Stimulated activated effector memory CD8-positive, alpha-beta T cell treated with anti-CD3 and anti-CD28 coated beads, Interleukin-12 subunit alpha, Interleukin-12 subunit beta, amount 100 ng/mL, for 72 hours (primary cell): ENCODE measurements around the gene TRIM26.
A peak's percentile ranks its signal among the peaks of the same experiment; 100 is the strongest.

Experiments used
- ATAC-seq: fragments of 150-1000 bp; cut with Tn5 transposase; 2 replicates; pipeline ENCODE4 v1.10.0; 2021
- DNase-seq, 2 donors: peaks; one replicate each; pipeline ENCODE4 v3.0.0; 2021 to 2022; ENCODE audit warnings: low spot score in 2 of 2
- H3K27ac Mint-ChIP-seq: one replicate; pipeline ENCODE4 v1.8.0; 2022; ENCODE audit warnings: mild to moderate bottlenecking, mixed read lengths
- H3K36me3 Mint-ChIP-seq: one replicate; pipeline ENCODE4 v1.8.0; 2022; ENCODE audit warnings: mild to moderate bottlenecking, mixed read lengths
- H3K4me1 Mint-ChIP-seq: one replicate; pipeline ENCODE4 v1.8.0; 2022; ENCODE audit warnings: mixed read lengths
- H3K4me3 Mint-ChIP-seq: one replicate; pipeline ENCODE4 v1.8.0; 2022; ENCODE audit warnings: mild to moderate bottlenecking, mixed read lengths
- H3K9me3 Mint-ChIP-seq: one replicate; pipeline ENCODE4 v1.8.0; 2022; ENCODE audit warnings: mixed read lengths

The TRIM26 gene

DNA sequence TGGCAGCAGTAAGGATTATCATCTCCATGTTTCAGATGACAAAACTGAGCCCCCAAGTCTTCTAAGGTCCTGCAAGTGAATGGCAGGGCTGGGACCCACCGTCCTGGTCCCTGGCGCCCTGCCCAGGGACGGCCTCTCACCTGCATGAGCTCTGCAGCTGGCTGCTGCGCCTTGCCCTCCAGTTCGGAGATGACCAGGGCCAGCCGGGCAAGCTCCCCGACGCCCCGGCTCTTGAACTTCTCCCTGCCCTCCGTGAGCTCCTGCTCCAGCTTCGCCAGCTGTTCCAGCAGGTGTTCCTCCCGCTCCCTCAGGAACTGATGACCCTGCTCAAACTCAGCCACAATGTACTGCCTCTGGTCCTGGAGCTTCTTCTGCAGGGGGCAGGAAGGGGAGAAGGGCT lies 16.8 kb downstream of the TRIM26 start:
- ATAC-seq (no peak), DNase-seq (peak in 1 of 2 donors; percentile 29)
- Mint-ChIP-seq H3K27ac (peak overlapping the region; percentile 86), H3K36me3 (peaks cover 96% of the 10 kb centered on the region), H3K4me1 (peaks cover 15% of the 10 kb centered on the region), H3K4me3 (no peak overlapping the region), H3K9me3 (no peaks in the 10 kb centered on the region)

- Mint-ChIP-seq H3K4me1 (peaks cover 14% of the 10 kb centered on the region), H3K9me3 (no peaks in the 10 kb centered on the region), H3K27ac (peak overlapping the region; percentile 86), H3K4me3 (no peak overlapping the region), H3K36me3 (peaks cover 96% of the 10 kb centered on the region)
- DNase-seq (peak in 1 of 2 donors; percentile 43), ATAC-seq (no peak)
These were observed 17.3 kb downstream of the TRIM26 start for GRCh38 chr6:30195951-30196350.

- Mint-ChIP-seq H3K9me3 (no peaks in the 10 kb centered on the region), H3K4me3 (no peak overlapping the region), H3K36me3 (peaks cover 97% of the 10 kb centered on the region), H3K27ac (peak overlapping the region; percentile 86), H3K4me1 (peaks cover 7% of the 10 kb centered on the region)
- DNase-seq, result peak in 1 of 2 donors; percentile 34
- no peak for ATAC-seq
These were observed 18.2 kb downstream of the TRIM26 start for GRCh38 chr6:30194797-30195690.

DNA sequence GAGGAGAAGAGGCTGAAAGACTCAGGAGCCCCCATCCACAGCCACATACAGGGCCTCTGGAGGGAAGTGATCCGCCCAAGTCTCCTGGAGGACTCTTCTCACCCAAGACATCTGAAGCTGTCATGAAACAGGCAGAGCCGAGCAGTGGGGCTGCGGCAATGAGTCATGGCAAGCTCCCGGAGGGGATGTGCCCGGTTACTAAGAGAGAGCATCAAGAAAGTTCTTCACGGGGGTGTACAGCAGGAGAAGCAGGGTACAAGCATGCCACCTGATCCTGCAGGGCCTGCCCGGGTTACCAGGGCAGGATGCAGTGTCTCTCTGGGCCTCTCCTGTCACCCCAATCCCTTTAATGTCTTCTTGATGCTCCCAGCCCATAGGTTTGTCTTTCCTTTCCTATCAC lies 21.1 kb downstream of the TRIM26 start:
- no peak for DNase-seq
- no peaks in the 10 kb centered on the region for H3K9me3 Mint-ChIP-seq
- peak overlapping the region; percentile 23 for H3K27ac Mint-ChIP-seq
- H3K4me1 Mint-ChIP-seq, result peaks cover 3% of the 10 kb centered on the region
- no peak for ATAC-seq
- peaks cover 97% of the 10 kb centered on the region for H3K36me3 Mint-ChIP-seq
- H3K4me3 Mint-ChIP-seq, result no peak overlapping the region

DNA sequence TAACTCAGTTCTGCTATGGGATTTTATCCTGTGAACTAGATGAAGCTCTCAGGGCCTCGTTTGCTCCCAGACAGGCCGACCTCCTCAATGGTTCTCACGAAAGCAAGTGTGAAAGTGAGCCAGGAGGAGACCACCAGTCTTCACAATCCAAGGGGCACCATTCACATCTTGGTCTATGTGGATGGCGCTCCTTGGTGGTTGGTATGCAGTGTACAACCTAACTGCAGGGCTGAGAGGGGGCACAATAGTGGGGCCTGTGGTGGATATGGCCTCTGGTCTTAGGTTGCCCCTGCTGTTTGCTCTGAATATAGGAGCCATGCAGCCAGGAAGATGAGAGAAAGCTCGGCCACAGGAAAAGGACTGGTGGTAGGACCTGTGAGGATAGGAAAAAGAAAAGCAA lies 24.7 kb downstream of the TRIM26 start:
- DNase-seq (peak in 1 of 2 donors; percentile 28), ATAC-seq (no peak)
- Mint-ChIP-seq H3K27ac (peak overlapping the region; percentile 57), H3K4me3 (no peak overlapping the region), H3K9me3 (no peaks in the 10 kb centered on the region), H3K36me3 (peaks cover 91% of the 10 kb centered on the region), H3K4me1 (no peaks in the 10 kb centered on the region)

DNA sequence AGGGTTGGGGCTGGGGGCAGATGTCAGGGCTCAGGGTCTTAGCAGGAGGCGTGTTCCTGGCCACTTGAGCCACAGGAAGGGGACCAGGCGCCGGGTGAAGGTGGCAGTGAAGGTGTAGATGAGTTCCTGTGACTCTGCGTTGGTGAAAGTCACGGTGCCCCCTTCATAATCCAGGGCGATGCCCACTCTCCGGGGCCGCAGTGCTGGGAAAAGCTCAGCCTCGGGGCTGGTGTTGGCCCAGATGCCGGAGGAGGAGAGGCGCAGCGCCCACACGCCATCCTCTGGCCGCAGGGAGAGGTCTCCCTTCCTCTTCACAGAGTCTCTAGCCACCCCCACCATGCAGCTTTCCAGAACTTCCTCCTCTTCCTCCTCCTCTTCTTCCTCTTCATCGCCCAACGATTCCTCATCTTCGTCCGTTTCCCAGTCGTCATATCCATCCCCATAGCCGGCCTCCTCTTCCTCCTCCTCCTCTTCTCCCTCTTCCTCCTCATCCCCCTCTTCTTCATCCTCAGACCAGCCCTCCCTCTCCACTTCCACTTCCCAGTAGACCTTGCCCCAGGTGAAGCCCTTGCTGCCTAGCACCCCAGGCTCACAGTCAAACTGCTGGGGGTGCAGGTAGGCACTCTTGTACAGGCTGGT lies 27.2 kb downstream of the TRIM26 start:
- H3K36me3 Mint-ChIP-seq, result peaks cover 68% of the 10 kb centered on the region
- H3K27ac Mint-ChIP-seq, result no peak overlapping the region
- H3K9me3 Mint-ChIP-seq, result no peaks in the 10 kb centered on the region
- H3K4me1 Mint-ChIP-seq, result no peaks in the 10 kb centered on the region
- ATAC-seq (no peak), DNase-seq (no peak)
- no peak overlapping the region for H3K4me3 Mint-ChIP-seq

DNA sequence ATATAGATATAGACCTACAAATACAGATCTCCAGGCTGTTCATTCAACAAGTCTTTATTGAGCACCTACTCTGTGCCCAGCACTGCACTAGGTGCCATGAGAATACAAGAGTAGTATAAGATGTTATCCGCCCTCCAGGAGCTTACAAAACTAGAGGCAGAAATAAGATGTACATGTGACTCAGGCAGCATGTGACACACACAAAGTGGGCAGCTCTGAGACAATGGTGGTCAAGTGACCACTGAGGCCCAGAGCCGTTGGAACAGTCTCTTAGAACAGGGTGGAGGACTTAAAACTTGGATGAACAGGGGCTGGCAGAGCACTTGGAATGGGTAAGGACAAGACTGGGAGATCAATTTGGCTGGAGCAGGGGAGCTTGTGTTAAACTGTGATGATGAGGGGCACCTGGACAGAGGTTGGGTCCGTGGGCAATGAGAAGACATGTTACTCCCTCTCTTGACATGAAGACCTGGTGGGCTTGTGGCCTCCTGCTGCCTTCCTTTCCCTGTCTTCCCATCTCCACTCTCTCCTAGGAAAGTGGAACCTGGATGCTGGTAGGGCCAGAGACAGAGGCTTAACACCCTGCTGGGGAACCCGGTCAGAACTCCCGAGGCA lies 28.7 kb downstream of the TRIM26 start:
- DNase-seq, result peak in 1 of 2 donors; percentile 43
- H3K4me1 Mint-ChIP-seq, result no peaks in the 10 kb centered on the region
- ATAC-seq, result no peak
- H3K4me3 Mint-ChIP-seq, result no peak overlapping the region
- H3K9me3 Mint-ChIP-seq, result peaks cover under 1% of the 10 kb centered on the region
- no peak overlapping the region for H3K27ac Mint-ChIP-seq
- peaks cover 54% of the 10 kb centered on the region for H3K36me3 Mint-ChIP-seq

DNA sequence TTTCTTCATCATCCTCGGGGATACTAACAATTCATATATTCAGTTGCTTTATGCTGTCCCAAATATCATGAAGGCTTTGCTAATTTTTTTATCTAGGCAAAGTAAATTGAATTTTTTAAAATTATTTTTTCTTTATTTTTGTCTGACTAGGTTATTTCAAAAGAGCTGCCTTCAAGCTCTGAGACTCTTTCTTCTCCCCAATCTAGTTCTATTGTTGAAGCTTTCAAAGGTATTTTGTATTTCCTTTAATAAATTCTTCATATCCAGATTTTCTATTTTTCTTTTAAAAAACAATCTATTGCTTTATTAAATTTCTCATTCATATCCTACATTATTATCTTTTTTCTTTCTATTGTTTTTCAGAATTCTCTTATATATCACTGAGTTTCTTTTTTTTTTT lies 33.1 kb downstream of the TRIM26 start:
- H3K27ac Mint-ChIP-seq, result no peak overlapping the region
- peaks cover 10% of the 10 kb centered on the region for H3K36me3 Mint-ChIP-seq
- peaks cover 4% of the 10 kb centered on the region for H3K9me3 Mint-ChIP-seq
- ATAC-seq (no peak), DNase-seq (no peak)
- H3K4me3 Mint-ChIP-seq, result no peak overlapping the region
- H3K4me1 Mint-ChIP-seq, result no peaks in the 10 kb centered on the region

- DNase-seq (no peak), ATAC-seq (no peak)
- Mint-ChIP-seq H3K27ac (no peak overlapping the region), H3K36me3 (no peaks in the 10 kb centered on the region), H3K4me3 (no peak overlapping the region), H3K4me1 (no peaks in the 10 kb centered on the region), H3K9me3 (peaks cover 4% of the 10 kb centered on the region)
These were observed 34.4 kb downstream of the TRIM26 start for GRCh38 chr6:30178837-30179236.

GRCh38 chr6:30175765-30176164 lies 37.4 kb downstream of the TRIM26 start:
- Mint-ChIP-seq H3K36me3 (no peaks in the 10 kb centered on the region), H3K27ac (no peak overlapping the region)
- DNase-seq, result no peak

GRCh38 chr6:30172681-30173080 lies 40.5 kb downstream of the TRIM26 start:
- no peak overlapping the region for H3K27ac Mint-ChIP-seq
- no peak for ATAC-seq
- H3K9me3 Mint-ChIP-seq, result no peaks in the 10 kb centered on the region
- H3K4me3 Mint-ChIP-seq, result no peak overlapping the region
- H3K4me1 Mint-ChIP-seq, result peaks cover 4% of the 10 kb centered on the region
- peak in 1 of 2 donors; percentile 38 for DNase-seq
- H3K36me3 Mint-ChIP-seq, result no peaks in the 10 kb centered on the region

More at GRCh38 chr6:30175765-30176164, 37.4 kb downstream of the TRIM26 start:
- ATAC-seq, result no peak
- Mint-ChIP-seq H3K4me3 (no peak overlapping the region), H3K4me1 (peaks cover 4% of the 10 kb centered on the region), H3K9me3 (peaks cover 4% of the 10 kb centered on the region)

GRCh38 chr6:30171677-30172471 lies 41.3 kb downstream of the TRIM26 start:
- Mint-ChIP-seq H3K4me1 (peaks cover 4% of the 10 kb centered on the region), H3K27ac (no peak overlapping the region), H3K36me3 (no peaks in the 10 kb centered on the region), H3K9me3 (no peaks in the 10 kb centered on the region), H3K4me3 (peak overlapping the region; percentile 41)
- ATAC-seq (peak; percentile 57), DNase-seq (no peak)

- H3K9me3 Mint-ChIP-seq, result no peaks in the 10 kb centered on the region
- no peaks in the 10 kb centered on the region for H3K36me3 Mint-ChIP-seq
- peak; percentile 75 for ATAC-seq
- H3K27ac Mint-ChIP-seq, result no peak overlapping the region
- peaks cover 4% of the 10 kb centered on the region for H3K4me1 Mint-ChIP-seq
- no peak overlapping the region for H3K4me3 Mint-ChIP-seq
- no peak for DNase-seq
These were observed 43.3 kb downstream of the TRIM26 start for GRCh38 chr6:30169658-30170614.

- no peak for ATAC-seq
These were observed 44.5 kb downstream of the TRIM26 start for GRCh38 chr6:30168741-30169140.

More at GRCh38 chr6:30168741-30169140, 44.5 kb downstream of the TRIM26 start:
- Mint-ChIP-seq H3K36me3 (no peaks in the 10 kb centered on the region), H3K4me3 (no peak overlapping the region), H3K4me1 (peaks cover 4% of the 10 kb centered on the region), H3K27ac (no peak overlapping the region), H3K9me3 (no peaks in the 10 kb centered on the region)
- DNase-seq, result no peak
